ENCODE measurements around the gene MAPK14.

DNA sequence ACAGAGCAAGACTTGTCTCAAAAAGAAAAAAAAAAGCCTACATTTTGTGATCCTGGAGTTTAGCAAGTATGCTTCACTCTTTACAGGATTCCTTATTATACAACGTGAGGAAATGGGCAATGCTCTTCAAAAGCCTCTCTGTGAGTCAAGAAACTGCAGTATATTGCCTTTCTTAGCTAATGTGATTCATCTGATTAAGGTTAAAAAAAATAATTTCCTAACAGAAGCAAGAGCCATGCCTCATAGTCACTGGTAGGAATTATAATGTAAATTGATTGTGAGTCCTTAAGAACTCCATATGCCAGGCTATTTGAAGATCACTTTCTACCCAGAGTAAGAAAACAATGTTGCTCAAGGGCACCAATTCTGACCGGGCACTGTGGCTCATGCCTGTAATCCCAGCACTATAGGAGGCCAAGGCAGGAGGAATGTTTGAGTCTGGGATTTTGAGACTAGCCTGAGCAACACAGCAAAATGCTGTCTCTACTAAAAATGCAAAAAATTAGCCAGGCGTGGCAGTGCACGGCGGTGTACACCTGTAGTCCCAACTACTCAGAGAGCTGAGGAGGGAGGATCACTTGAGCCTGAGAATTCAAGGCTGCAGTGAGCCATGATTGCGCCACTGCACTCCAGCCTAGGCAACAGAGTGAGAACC, 46.5 kb upstream of the MAPK14 start:
- TF ChIP-seq, protein P1, sequence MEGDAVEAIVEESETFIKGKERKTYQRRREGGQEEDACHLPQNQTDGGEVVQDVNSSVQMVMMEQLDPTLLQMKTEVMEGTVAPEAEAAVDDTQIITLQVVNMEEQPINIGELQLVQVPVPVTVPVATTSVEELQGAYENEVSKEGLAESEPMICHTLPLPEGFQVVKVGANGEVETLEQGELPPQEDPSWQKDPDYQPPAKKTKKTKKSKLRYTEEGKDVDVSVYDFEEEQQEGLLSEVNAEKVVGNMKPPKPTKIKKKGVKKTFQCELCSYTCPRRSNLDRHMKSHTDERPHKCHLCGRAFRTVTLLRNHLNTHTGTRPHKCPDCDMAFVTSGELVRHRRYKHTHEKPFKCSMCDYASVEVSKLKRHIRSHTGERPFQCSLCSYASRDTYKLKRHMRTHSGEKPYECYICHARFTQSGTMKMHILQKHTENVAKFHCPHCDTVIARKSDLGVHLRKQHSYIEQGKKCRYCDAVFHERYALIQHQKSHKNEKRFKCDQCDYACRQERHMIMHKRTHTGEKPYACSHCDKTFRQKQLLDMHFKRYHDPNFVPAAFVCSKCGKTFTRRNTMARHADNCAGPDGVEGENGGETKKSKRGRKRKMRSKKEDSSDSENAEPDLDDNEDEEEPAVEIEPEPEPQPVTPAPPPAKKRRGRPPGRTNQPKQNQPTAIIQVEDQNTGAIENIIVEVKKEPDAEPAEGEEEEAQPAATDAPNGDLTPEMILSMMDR (IDR thresholded peaks at IDR 0.05), result no peak
- TF ChIP-seq POLR2A (IDR thresholded peaks at IDR 0.05), result no peak
